ENCODE data around the gene VCL. TPM values are rescaled to one million over a fixed set of nuclear protein-coding genes. Genes with fewer than 3 reads are reported as not detected.
A peak's percentile ranks its signal among the peaks of the same experiment; 100 is the strongest.
"Not testable (repeated sequence)": the region's sequence is repeated elsewhere in the genome, so short reads cannot be mapped to it uniquely, and the experiment has no call there.

Gene VCL
- polyA plus RNA-seq, 6 donors from 2014 or later: 17.1 to 27.6 (median 25.2) TPM

- H3K27ac Mint-ChIP-seq: no peak overlapping the region
- peaks cover 23 to 35% of the 10 kb centered on the region in 2 donors for H3K36me3 Mint-ChIP-seq
- H3K9me3 Mint-ChIP-seq: no peaks in the 10 kb centered on the region
- peaks cover 0 to 12% (median under 1%) of the 10 kb centered on the region in 3 donors for H3K4me1 Mint-ChIP-seq
- ATAC-seq (ENCODE audit: low read depth in 2 of 2) (no peak), DNase-seq (no peak)
- no peak overlapping the region for H3K4me3 Mint-ChIP-seq
- no peaks in the 10 kb centered on the region for H3K27me3 Mint-ChIP-seq
Observed at GRCh38 chr10:74133923-74134820, 136.3 kb downstream of the VCL start.

GRCh38 chr10:74135452-74135851 lies 137.5 kb downstream of the VCL start:
- DNase-seq (no peak), ATAC-seq (ENCODE audit: low read depth in 2 of 2) (no peak)
- H3K9me3 Mint-ChIP-seq: no peaks in the 10 kb centered on the region
- no peak overlapping the region for H3K27ac Mint-ChIP-seq
- H3K36me3 Mint-ChIP-seq: peaks cover 20 to 29% of the 10 kb centered on the region in 2 donors
- no peaks in the 10 kb centered on the region for H3K27me3 Mint-ChIP-seq
- H3K4me1 Mint-ChIP-seq: peaks cover 0 to 12% (median 3%) of the 10 kb centered on the region in 3 donors
- no peak overlapping the region for H3K4me3 Mint-ChIP-seq

DNA sequence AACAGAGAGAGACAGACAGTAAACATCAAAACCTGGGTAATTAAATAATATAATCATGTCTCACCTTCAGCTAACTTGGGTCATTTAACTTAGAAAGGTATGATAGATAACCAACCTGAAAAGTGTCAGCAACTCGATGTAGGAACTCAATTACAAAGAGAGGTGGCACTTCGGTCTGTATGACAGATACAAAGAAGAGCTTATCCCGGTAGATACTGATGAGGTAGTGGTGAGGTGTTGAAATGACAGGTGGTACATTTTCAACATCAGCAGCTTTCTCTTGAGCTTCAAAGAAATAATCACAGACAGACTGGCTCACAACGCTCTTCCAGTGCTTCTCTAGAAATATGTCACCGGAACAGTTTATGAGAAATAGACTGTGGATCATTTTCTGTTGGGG lies 140.1 kb downstream of the VCL start:
- ATAC-seq (ENCODE audit: low read depth in 2 of 2) (peak; percentile 58 to 73), DNase-seq (no peak)
- Mint-ChIP-seq H3K27me3 (no peaks in the 10 kb centered on the region), H3K9me3 (no peaks in the 10 kb centered on the region), H3K4me1 (peaks cover 0 to 11% (median 8%) of the 10 kb centered on the region in 3 donors), H3K4me3 (no peak overlapping the region), H3K27ac (no peak overlapping the region), H3K36me3 (peaks cover 20 to 33% of the 10 kb centered on the region in 2 donors)

- ATAC-seq (ENCODE audit: low read depth in 2 of 2); H3K9me3 Mint-ChIP-seq; DNase-seq; H3K4me3 Mint-ChIP-seq; H3K27me3 Mint-ChIP-seq: not testable (repeated sequence)
- Mint-ChIP-seq H3K36me3 (peaks cover 20 to 33% of the 10 kb centered on the region in 2 donors), H3K4me1 (peaks cover 0 to 13% (median 8%) of the 10 kb centered on the region in 3 donors), H3K27ac (peak overlapping the region in 1 of 6 donors; percentile 41)
Observed at GRCh38 chr10:74138596-74138995, 140.7 kb downstream of the VCL start.

DNA sequence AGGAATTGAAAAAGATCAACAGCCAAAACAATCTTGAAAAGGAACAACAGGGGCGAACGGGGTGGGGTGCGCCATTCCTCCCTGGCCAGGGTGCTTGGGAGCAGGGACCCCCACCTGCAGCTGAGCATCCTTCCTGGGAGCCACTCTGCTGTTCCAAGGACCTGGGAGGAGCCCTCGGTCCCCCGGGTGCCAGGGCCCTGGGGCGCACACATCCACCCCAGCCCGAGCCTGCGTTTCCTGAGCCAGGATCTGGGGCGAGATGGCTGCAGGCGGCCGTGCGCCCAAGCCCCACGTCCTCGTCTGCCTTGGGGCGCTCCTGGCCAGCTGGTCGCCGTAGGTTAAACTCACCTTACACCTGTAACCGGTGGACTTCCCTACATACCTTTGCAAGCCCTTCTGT lies 142.1 kb downstream of the VCL start:
- H3K9me3 Mint-ChIP-seq: no peaks in the 10 kb centered on the region
- DNase-seq (no peak), ATAC-seq (ENCODE audit: low read depth in 2 of 2) (no peak)
- peaks cover 0 to 13% (median 8%) of the 10 kb centered on the region in 3 donors for H3K4me1 Mint-ChIP-seq
- H3K36me3 Mint-ChIP-seq: peaks cover 18 to 24% of the 10 kb centered on the region in 2 donors
- H3K27me3 Mint-ChIP-seq: no peaks in the 10 kb centered on the region
- no peak overlapping the region for H3K27ac Mint-ChIP-seq
- H3K4me3 Mint-ChIP-seq: no peak overlapping the region

GRCh38 chr10:74140553-74140952 lies 142.6 kb downstream of the VCL start:
- peaks cover 1 to 13% (median 5%) of the 10 kb centered on the region in 3 donors for H3K4me1 Mint-ChIP-seq
- no peak overlapping the region for H3K4me3 Mint-ChIP-seq
- DNase-seq: no peak
- H3K27ac Mint-ChIP-seq: peak overlapping the region in 2 of 6 donors; percentile 10 to 18
- no peaks in the 10 kb centered on the region for H3K9me3 Mint-ChIP-seq
- H3K27me3 Mint-ChIP-seq: no peaks in the 10 kb centered on the region
- peaks cover 12 to 20% of the 10 kb centered on the region in 2 donors for H3K36me3 Mint-ChIP-seq
- no peak for ATAC-seq (ENCODE audit: low read depth in 2 of 2)

GRCh38 chr10:74145133-74145532 lies 147.2 kb downstream of the VCL start:
- ATAC-seq (ENCODE audit: low read depth in 2 of 2): no peak
- Mint-ChIP-seq H3K36me3 (peaks cover 4 to 8% of the 10 kb centered on the region in 2 donors), H3K9me3 (no peaks in the 10 kb centered on the region), H3K27ac (peak overlapping the region in 3 of 6 donors; percentile 14 to 59 (median 15)), H3K4me3 (peak overlapping the region in 1 of 8 donors; percentile 89), H3K27me3 (no peaks in the 10 kb centered on the region), H3K4me1 (peaks cover 18 to 37% (median 24%) of the 10 kb centered on the region in 3 donors)
- DNase-seq: no peak

DNA sequence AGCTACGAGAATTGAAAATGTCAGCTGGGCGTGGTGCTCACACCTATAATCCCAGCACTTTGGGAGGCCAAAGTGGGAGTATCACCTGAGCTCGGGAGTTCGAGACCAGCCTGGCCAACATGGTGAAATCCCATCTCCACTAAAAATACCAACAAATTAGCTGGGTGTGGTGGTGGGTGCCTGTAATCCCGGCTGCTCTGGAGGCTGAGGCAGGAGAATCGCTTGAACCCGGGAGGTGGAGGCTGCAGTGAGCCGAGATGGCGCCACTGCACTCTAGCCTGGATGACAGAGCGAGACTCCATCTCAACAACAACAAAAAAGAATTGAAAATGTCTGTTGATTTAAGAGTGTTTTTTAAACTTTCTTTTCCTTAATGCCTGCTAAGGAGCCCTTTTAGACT lies 149.1 kb downstream of the VCL start:
- peak overlapping the region in 1 of 8 donors; percentile 89 for H3K4me3 Mint-ChIP-seq
- not testable (repeated sequence) for H3K27me3 Mint-ChIP-seq; H3K36me3 Mint-ChIP-seq; DNase-seq; ATAC-seq (ENCODE audit: low read depth in 2 of 2); H3K9me3 Mint-ChIP-seq
- H3K27ac Mint-ChIP-seq: peak overlapping the region in 1 of 6 donors; percentile 3
- H3K4me1 Mint-ChIP-seq: peaks cover 18 to 34% (median 24%) of the 10 kb centered on the region in 3 donors

DNA sequence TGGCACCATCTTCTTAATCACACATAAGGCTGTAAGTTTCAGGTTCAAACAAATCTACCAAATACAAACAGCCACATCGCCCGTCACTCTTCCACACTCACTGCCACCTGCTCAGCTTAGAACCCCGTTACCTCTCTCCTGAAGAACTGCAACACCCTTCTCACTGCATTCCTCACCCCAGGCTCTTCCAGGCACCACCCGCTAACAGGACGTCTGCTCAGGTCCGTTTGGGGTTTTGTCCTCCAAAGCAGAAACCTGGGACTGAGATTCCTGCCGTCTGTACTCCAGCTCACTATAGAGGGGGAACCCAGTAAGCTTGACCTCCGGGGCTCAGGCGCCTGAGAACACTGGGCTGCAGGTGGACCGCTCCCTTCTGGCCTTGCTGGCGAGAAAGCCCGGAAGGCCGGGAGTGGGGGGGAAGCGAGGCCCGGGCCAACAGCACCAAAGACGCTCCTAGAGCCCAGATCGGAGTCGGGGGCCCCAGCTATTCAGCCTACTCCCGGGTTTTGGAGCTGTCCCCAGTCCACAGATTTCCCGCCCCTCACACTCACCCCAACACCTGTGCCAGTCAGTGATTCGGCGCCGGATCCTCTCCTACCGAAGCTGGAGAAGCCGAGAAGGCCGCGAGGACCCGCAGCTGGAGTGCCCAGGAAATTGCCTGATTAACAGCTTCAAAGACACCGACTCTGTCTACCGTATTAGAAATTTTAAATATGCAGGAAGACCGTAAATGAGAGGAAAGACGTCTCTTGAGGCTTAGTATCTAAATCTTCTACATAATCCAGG lies 152.5 kb downstream of the VCL start, which contains the start of gene AP3M1:
TSS of gene AP3M1 (minus strand) at position 625 of the 786 bp plus-strand sequence. CDS start 12,449 bp downstream, outside the sequence.
- Mint-ChIP-seq H3K27ac (peak within 1 kb of the TSS in 3 of 6 donors; percentile 12 to 75 (median 66)), H3K36me3 (peaks cover 4 to 8% of the 10 kb centered on the region in 2 donors), H3K4me1 (peaks cover 44 to 57% (median 52%) of the 10 kb centered on the region in 3 donors), H3K4me3 (no peak within 1 kb of the TSS), H3K27me3 (no peaks in the 10 kb centered on the region), H3K9me3 (no peaks in the 10 kb centered on the region)
- ATAC-seq (ENCODE audit: low read depth in 2 of 2): peak; percentile 47 to 50
- no peak for DNase-seq

GRCh38 chr10:74150990-74151878 lies 153.3 kb downstream of the VCL start, which contains the start of gene ADK:
Gene ADK, plus strand, starts transcription at chr10:74151221. Its CDS starts 58 bp downstream, at chr10:74151279.
- no peak within 1 kb of the TSS for H3K4me3 Mint-ChIP-seq
- DNase-seq: peak; percentile 100
- H3K9me3 Mint-ChIP-seq: no peaks in the 10 kb centered on the region
- H3K27me3 Mint-ChIP-seq: no peaks in the 10 kb centered on the region
- peaks cover 43 to 62% (median 52%) of the 10 kb centered on the region in 3 donors for H3K4me1 Mint-ChIP-seq
- peak within 1 kb of the TSS in 3 of 6 donors; percentile 12 to 75 (median 66) for H3K27ac Mint-ChIP-seq
- H3K36me3 Mint-ChIP-seq: peaks cover 1 to 4% of the 10 kb centered on the region in 2 donors
- ATAC-seq (ENCODE audit: low read depth in 2 of 2): peak; percentile 83 to 84

DNA sequence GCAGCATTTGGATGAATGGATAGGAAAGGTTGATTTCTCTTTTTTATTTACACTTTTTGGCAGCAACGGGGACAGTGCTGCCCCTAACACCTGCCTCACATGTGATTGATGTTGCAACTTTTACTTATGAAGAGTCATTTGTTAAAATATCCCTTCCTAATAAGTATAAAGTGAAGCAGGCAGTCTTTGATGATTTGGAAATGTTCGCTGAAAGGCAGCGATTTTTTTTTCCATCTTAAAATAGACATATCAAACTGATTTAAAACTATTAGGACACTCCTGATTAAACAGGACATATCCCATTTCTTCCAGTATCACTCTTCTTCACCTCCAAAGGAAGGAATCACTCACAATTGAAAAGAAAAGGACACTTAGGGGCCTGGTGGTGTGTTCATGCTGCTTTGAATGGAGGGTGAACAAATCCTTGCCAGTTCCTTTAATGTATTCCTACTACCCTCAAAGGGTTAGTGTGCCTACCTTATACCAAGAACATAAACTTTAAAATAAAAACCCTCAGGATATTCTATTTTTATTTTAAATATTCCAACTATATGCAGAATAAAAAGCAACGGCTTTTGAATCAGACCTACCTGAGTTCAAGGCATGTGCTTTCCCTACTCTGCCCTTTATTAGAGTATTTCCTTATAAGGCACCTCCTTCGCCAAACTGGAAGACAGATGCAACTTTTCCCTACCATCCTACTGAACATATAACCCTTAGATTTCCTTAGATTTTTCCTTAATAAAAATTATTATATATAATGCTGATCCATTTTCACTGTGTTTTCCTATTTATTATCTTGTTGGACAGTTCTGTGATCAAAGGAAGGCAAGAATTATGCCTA lies 154.2 kb downstream of the VCL start:
- H3K27ac Mint-ChIP-seq: peak overlapping the region in 4 of 6 donors; percentile 12 to 75 (median 50)

GRCh38 chr10:74153123-74153522 lies 155.2 kb downstream of the VCL start:
- DNase-seq (no peak), ATAC-seq (ENCODE audit: low read depth in 2 of 2) (no peak)
- Mint-ChIP-seq H3K9me3 (no peaks in the 10 kb centered on the region), H3K36me3 (peaks cover 0 to 4% of the 10 kb centered on the region in 2 donors), H3K27me3 (no peaks in the 10 kb centered on the region), H3K4me3 (peak overlapping the region in 1 of 8 donors; percentile 55), H3K27ac (peak overlapping the region in 3 of 6 donors; percentile 6 to 84 (median 49)), H3K4me1 (peaks cover 49 to 66% (median 52%) of the 10 kb centered on the region in 3 donors)

More for the DNA sequence above, 154.2 kb downstream of the VCL start:
- H3K4me3 Mint-ChIP-seq: peak overlapping the region in 1 of 8 donors; percentile 64
- no peaks in the 10 kb centered on the region for H3K9me3 Mint-ChIP-seq
- no peak for DNase-seq
- H3K27me3 Mint-ChIP-seq: no peaks in the 10 kb centered on the region
- peaks cover 0 to 4% of the 10 kb centered on the region in 2 donors for H3K36me3 Mint-ChIP-seq
- H3K4me1 Mint-ChIP-seq: peaks cover 46 to 62% (median 54%) of the 10 kb centered on the region in 3 donors
- ATAC-seq (ENCODE audit: low read depth in 2 of 2): no peak
